ENCODE measurements around the gene AIG1.
"Not testable (repeated sequence)": the region's sequence is repeated elsewhere in the genome, so short reads cannot be mapped to it uniquely, and the experiment has no call there.

Gene AIG1

GRCh38 chr6:143243786-143244185, 183.1 kb downstream of the AIG1 start:
- no peak for DNase-seq

GRCh38 chr6:143245656-143246055, 185.0 kb downstream of the AIG1 start:
- DNase-seq = no peak

- not testable (repeated sequence) for DNase-seq
Observed at GRCh38 chr6:143246166-143246775, 185.6 kb downstream of the AIG1 start.

- no peak for DNase-seq
Observed at GRCh38 chr6:143247586-143247985, 186.9 kb downstream of the AIG1 start.

- no peak for DNase-seq
Observed at GRCh38 chr6:143248359-143248758, 187.7 kb downstream of the AIG1 start.

- no peak for DNase-seq
Observed at GRCh38 chr6:143251288-143251687, 190.6 kb downstream of the AIG1 start.

- DNase-seq = no peak
Observed at GRCh38 chr6:143252961-143253360, 192.3 kb downstream of the AIG1 start.

DNA sequence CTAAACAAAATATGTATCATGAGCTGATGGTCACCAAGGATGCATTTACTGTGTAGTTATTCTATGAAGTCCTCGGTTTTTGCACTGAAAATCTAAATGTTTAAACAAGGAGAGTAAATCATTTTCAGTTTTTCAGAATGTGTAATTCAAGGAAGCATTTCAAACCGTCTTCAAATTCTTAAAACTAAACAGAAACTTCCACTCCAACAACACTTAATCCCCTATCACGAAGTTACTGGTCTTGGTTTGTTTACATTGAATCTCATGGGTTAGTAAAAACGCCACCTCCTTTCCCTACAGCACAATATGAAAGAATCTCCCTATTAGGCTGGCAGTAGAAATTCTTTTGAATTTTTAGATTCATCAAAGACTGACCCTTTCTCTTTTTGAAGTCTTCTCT, 192.9 kb downstream of the AIG1 start:
- no peak for DNase-seq

- no peak for DNase-seq
Observed at GRCh38 chr6:143258945-143259344, 198.3 kb downstream of the AIG1 start.

GRCh38 chr6:143260857-143261256, 200.2 kb downstream of the AIG1 start:
- no peak for DNase-seq

- DNase-seq = no peak
Observed at GRCh38 chr6:143261899-143262436, 201.3 kb downstream of the AIG1 start.

- DNase-seq = no peak
Observed at GRCh38 chr6:143262859-143263258, 202.2 kb downstream of the AIG1 start.

GRCh38 chr6:143264379-143264778, 203.7 kb downstream of the AIG1 start:
- DNase-seq = no peak

GRCh38 chr6:143264986-143265764, 204.5 kb downstream of the AIG1 start:
- DNase-seq = no peak

DNA sequence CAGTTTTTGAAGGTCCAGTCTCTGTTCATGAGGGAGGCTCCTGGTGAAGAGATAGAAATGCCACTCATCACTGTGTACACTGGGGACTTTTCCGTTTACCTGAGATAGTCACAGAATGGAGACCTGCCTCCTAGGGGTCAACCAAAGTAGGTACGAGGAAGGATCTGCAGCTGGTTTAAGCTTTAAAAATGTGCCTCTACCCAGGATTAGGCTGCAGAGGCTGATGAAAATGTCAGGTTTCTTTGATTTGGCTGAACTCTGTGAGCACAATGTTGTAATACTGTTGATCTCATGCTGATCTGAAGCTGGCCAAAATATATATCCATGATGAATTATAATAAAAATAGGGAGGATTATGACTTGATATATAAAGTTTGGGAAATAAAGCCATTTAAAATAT, 207.1 kb downstream of the AIG1 start:
- DNase-seq = no peak

DNA sequence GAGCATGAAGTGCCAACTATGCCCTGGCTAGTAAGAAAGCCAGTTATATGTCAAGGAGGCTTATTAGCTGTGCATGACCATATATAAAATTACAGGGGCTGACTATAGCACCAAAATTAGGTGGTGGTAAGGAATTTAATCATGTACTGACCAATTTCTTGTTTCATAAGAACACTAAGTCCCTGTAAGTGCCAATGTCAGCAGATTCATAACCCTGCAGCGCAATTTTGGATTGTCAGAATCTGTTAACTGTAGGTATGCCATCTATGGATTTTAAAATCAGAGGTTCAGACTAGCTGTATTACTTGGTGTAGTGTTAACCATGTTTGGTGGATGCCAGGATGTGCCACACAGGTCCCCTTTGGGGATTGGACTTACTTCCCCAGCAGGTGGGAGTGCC, 207.8 kb downstream of the AIG1 start:
- no peak for DNase-seq

DNA sequence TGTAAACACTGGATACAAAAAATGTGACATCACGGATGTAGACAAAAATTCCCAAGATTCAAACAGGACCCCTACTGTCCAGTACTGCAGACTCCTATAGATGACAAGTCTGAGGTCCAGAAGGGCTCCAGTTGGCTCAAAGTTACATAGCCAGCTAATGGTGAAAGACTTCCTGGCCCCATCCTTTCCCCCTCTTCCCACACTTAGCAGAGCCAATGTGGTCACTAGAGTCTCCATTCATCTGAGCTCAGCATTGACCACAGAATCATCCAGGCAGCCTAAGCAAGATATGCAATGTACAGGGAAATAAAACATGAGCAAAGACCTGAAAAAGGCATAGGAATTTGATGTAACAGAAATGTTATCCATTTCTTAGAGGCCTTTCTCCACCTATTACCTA, 209.3 kb downstream of the AIG1 start:
- no peak for DNase-seq

DNA sequence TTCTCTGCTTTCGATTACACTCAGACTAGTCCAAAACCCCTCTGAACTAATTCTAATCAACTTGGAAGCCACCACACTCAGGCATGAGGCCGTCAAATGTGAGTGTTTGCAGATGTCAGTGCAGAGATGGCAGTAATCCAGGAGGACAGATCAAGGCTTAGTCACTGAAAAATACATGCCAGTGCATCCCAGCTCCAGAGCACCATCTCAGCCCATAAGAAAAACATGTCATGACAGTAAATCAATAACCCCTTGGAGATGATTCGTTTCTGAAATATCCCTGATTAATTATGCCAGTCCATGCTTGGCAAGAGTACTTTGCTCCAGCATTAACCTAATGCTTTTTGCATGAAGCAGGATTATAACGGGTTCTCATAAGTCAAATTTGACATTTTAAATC, 210.3 kb downstream of the AIG1 start:
- no peak for DNase-seq

GRCh38 chr6:143276436-143276835, 215.7 kb downstream of the AIG1 start:
- DNase-seq = no peak

- DNase-seq = no peak
Observed at GRCh38 chr6:143279385-143279784, 218.7 kb downstream of the AIG1 start.

- DNase-seq = no peak
Observed at GRCh38 chr6:143283887-143284645, 223.4 kb downstream of the AIG1 start.

DNA sequence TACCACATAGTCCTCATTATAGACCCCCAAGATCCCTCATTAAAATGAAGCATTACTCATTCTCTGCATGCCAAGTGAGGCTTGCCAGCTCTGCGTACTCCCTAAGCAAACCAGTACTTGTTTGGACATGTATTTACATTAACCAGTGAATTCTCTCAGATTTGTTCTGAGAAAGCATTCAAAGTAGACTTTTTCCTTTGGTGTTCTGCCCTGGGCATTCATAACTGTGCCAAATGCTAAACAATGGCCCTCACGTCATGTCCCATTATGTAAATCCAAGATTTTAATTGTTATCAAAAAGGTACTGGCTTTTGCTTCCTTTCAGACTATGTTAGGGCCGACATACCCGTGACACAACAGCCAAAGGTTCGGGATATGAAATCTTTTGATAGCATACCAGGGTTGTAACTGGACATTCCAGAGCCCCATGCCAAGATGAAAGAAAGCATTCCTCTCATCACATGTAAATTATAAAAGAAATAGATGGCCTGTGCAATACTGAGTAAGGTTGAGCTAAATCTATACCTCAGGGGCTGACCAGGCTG, 225.6 kb downstream of the AIG1 start:
- no peak for DNase-seq

- no peak for DNase-seq
Observed at GRCh38 chr6:143288923-143289322, 228.2 kb downstream of the AIG1 start.

Measured in CD4-positive, alpha-beta T cell treated with Interleukin-4 for 4 hours (primary cell).